GM12878 (cell line): ENCODE data around the gene RBM11. TPM values are rescaled to one million over a fixed set of nuclear protein-coding genes. Genes with fewer than 3 reads are reported as not detected.

ENCODE experiments used
- ATAC-seq: fragments of 200-7000 bp; cut with Tn5 transposase; 3 replicates; pipeline ENCODE4 v1.9.1; 2020; ENCODE audit warnings: mild to moderate bottlenecking, moderate library complexity
- BruUV-seq: library from RNA; stranded (reverse); fragments of 400-500 nt; replicated peaks from 2 replicates; lab custom pipeline; 2021; lab: Mats Ljungman, UMichigan
- CTCF ChIA-PET: fragments of 300-600 bp; sonication (Branson Sonifier 250); formaldehyde crosslinking; extraction: SDS; loops from one replicate; lab custom pipeline; 2021; ENCODE audit warnings: inconsistent platforms; lab: Yijun Ruan, JAX
- POLR2A ChIA-PET: fragments of 350-600 bp; formaldehyde crosslinking; extraction: SDS; loops from one replicate; lab custom pipeline; 2021; ENCODE audit warnings: inconsistent platforms; lab: Charles Lee
- RAD21 ChIA-PET: fragments of 300-600 bp; sonication (Branson Sonifier 250); formaldehyde crosslinking; loops from one replicate; lab custom pipeline; 2023; ENCODE audit warnings: antibody characterized with exemption; ENCODE audit not compliant: unreplicated experiment; lab: Charles Lee
- SMC1A ChIA-PET: fragments of 300-600 bp; sonication (Branson Sonifier 250); formaldehyde crosslinking; loops from one replicate; lab custom pipeline; 2023; ENCODE audit not compliant: unreplicated experiment, uncharacterized antibody; lab: Charles Lee
- DNase-seq: peaks from one replicate; pipeline ENCODE4 v3.0.0-alpha.2; 2011; ENCODE audit warnings: low read depth, low spot score
- FAIRE-seq: peaks from 3 replicates; lab custom pipeline; 2011; peaks lifted over from hg19 to GRCh38; lab: Jason Lieb, UNC
- H2AFZ ChIP-seq: 2 replicates; pipeline ENCODE4 v1.6.0; 2011; ENCODE audit warnings: low read depth, low read length, control low read depth; ENCODE audit not compliant: control insufficient read depth
- H3K27ac ChIP-seq: 2 replicates; pipeline ENCODE4 v1.5.1; 2011; ENCODE audit warnings: control low read depth; ENCODE audit not compliant: control insufficient read depth, insufficient read depth
- H3K27me3 ChIP-seq, 2 experiments: replicated peaks in 1 of 2; 2 replicates each; pipeline versions ENCODE4 v1.6.0 to v1.6.1; 2011; ENCODE audit warnings: low read length in 1 of 2; ENCODE audit not compliant: control insufficient read depth in 2 of 2, insufficient read depth in 2 of 2
- H3K36me3 ChIP-seq, 2 experiments: 2 replicates each; pipeline ENCODE4 v1.5.1; 2011; ENCODE audit warnings: low read length in 1 of 2; ENCODE audit not compliant: control insufficient read depth in 2 of 2, insufficient read depth in 2 of 2
- H3K4me1 ChIP-seq: 2 replicates; pipeline ENCODE4 v1.6.1; 2011; ENCODE audit warnings: mild to moderate bottlenecking, low read length, moderate library complexity, mixed read lengths; ENCODE audit not compliant: control insufficient read depth, insufficient read depth
- H3K4me2 ChIP-seq: 2 replicates; pipeline ENCODE4 v1.6.0; 2011; ENCODE audit warnings: control low read depth; ENCODE audit not compliant: control insufficient read depth, insufficient read depth
- H3K4me3 ChIP-seq: fragments of 200-600 bp; sonication (generic); 2 replicates; pipeline ENCODE4 v1.5.1; 2016
- H3K79me2 ChIP-seq: 2 replicates; pipeline ENCODE4 v1.6.0; 2011; ENCODE audit warnings: low read length; ENCODE audit not compliant: control insufficient read depth, insufficient read depth
- H3K9ac ChIP-seq: 2 replicates; pipeline ENCODE4 v1.8.0; 2011; ENCODE audit warnings: low read length, control low read depth, mixed read lengths; ENCODE audit not compliant: control insufficient read depth, insufficient read depth
- H3K9me3 ChIP-seq: replicated peaks from 3 replicates; pipeline ENCODE4 v1.5.1; 2011; ENCODE audit warnings: mild to moderate bottlenecking, low read length; ENCODE audit not compliant: control insufficient read depth, insufficient read depth
- H4K20me1 ChIP-seq: 2 replicates; pipeline ENCODE4 v1.6.0; 2011; ENCODE audit not compliant: control insufficient read depth, insufficient read depth
- BACH1 ChIP-seq: fragments of 450-650 bp; IDR thresholded peaks from 2 replicates; pipeline ENCODE4 v1.6.1; 2017; ENCODE audit warnings: mild to moderate bottlenecking, borderline replicate concordance
- CBX3 ChIP-seq: fragments of 200-600 bp; sonication (generic); IDR thresholded peaks from 2 replicates; pipeline ENCODE4 v1.6.1; 2016; ENCODE audit warnings: low read depth, borderline replicate concordance
- EED ChIP-seq: sonication (generic); IDR thresholded peaks from 2 replicates; pipeline ENCODE4 v1.6.1; 2016; ENCODE audit warnings: antibody characterized with exemption, low read depth
- KAT2A ChIP-seq: conservative IDR thresholded peaks from 2 replicates; pipeline ENCODE4 v1.6.1; 2011; ENCODE audit warnings: low read depth, low read length; ENCODE audit not compliant: control insufficient read depth
- MLLT1 ChIP-seq: fragments of 450-650 bp; IDR thresholded peaks from 2 replicates; pipeline ENCODE4 v1.6.1; 2016; ENCODE audit warnings: mild to moderate bottlenecking
- NFIC ChIP-seq: IDR thresholded peaks from 2 replicates; pipeline ENCODE4 v1.6.1; 2012; ENCODE audit warnings: low read depth, mild to moderate bottlenecking, inconsistent platforms, low read length, moderate library complexity
- NFYB ChIP-seq: IDR thresholded peaks from 2 replicates; pipeline ENCODE4 v1.6.1; 2011; ENCODE audit warnings: low read depth, mild to moderate bottlenecking, low read length, improper control_type of control experiment, moderate library complexity; ENCODE audit not compliant: insufficient read depth
- NR2F1 ChIP-seq: fragments of 450-650 bp; conservative IDR thresholded peaks from 2 replicates; pipeline ENCODE4 v1.6.1; 2017; ENCODE audit warnings: mild to moderate bottlenecking
- RBBP5 ChIP-seq: fragments of 200-600 bp; sonication (generic); conservative IDR thresholded peaks from 2 replicates; pipeline ENCODE4 v1.6.1; 2016
- SIX5 ChIP-seq: IDR thresholded peaks from 2 replicates; pipeline ENCODE4 v1.6.1; 2011; ENCODE audit warnings: mild to moderate bottlenecking, low read depth, low read length, moderate library complexity; ENCODE audit not compliant: severe bottlenecking
- USF1 ChIP-seq: IDR thresholded peaks from 2 replicates; pipeline ENCODE4 v1.6.1; 2011; ENCODE audit warnings: borderline replicate concordance, low read depth, mild to moderate bottlenecking, moderate library complexity, mixed read lengths, low read length; ENCODE audit not compliant: insufficient read depth; ENCODE audit errors: extremely low read length
- ZBTB33 ChIP-seq: fragments of 450-650 bp; IDR thresholded peaks from 2 replicates; pipeline ENCODE4 v1.6.1; 2017; ENCODE audit warnings: mild to moderate bottlenecking
- ZNF207 ChIP-seq: fragments of 450-650 bp; IDR thresholded peaks from 2 replicates; pipeline ENCODE4 v1.6.1; 2014; ENCODE audit warnings: antibody characterized with exemption, mild to moderate bottlenecking, borderline replicate concordance
- WGBS: methylation state at CpG from one replicate; pipeline ENCODE4 v1.1.6; 2016; ENCODE audit warnings: low lambda C conversion rate; ENCODE audit not compliant: insufficient replicate concordance, insufficient coverage; ENCODE audit errors: missing lambda C conversion rate; 5-methylcytosine and 5-hydroxymethylcytosine counted together
- in situ Hi-C: fragments of 300-500 bp; cut with MboI; formaldehyde crosslinking; loops from 9 replicates; pipeline ENCODE4 v1.14.3; 2018; ENCODE audit warnings: mixed read lengths
- intact Hi-C: fragments of 100-400 bp; cut with micrococcal nuclease; formaldehyde crosslinking; loops from one replicate; pipeline ENCODE4 v1.14.2; 2022; ENCODE audit not compliant: unreplicated experiment
- polyA plus RNA-seq, 11 experiments: library from polyadenylated mRNA; depleted of rRNA in 4 of 11; unstranded in 6 of 11; stranded (reverse) in 5 of 11; fragments of >200 nt; fragmentation: Nextera tagmentation in 4 of 11; fragmentation: Illumina TruSeq in 1 of 11; extraction: Ambion mirVana in 4 of 11; extraction: Trizol in 1 of 11; gene quantifications; 1 replicate in 1 of 11; 2 replicates in 10 of 11; pipeline versions ENCODE4 v1.2.1 to v1.2.3, GENCODE V29; 2011 to 2016; ENCODE audit warnings: inconsistent platforms in 2 of 11, missing spikeins in 2 of 11, low read depth in 1 of 11
- total RNA-seq, 4 experiments: library from RNA; depleted of rRNA in 3 of 4; stranded (reverse); fragments of >200 nt in 3 of 4; fragmentation: Illumina TruSeq in 1 of 4; extraction: Trizol in 1 of 4; gene quantifications; 2 replicates each; pipeline versions ENCODE4 v1.2.1 to v1.2.3, GENCODE V29; 2013 to 2021
- TF ChIP-seq, protein P1 (sequence below): fragments of 450-650 bp; formaldehyde crosslinking; IDR thresholded peaks from 2 replicates; pipeline ENCODE4 v1.4.0; 2022; ENCODE audit warnings: mild to moderate bottlenecking, moderate library complexity
- TF ChIP-seq, protein P2 (sequence below): fragments of 450-650 bp; IDR thresholded peaks from 2 replicates; pipeline ENCODE4 v1.6.1; 2016; ENCODE audit warnings: mild to moderate bottlenecking

RBM11 gene
- total and polyA plus RNA-seq, 10 of the 15 experiments (the other 5 are each of a cell fraction or from before 2014, with no cell fraction given), result 0.29 to 1.8 (median 0.35) TPM; not detected in 1

DNA sequence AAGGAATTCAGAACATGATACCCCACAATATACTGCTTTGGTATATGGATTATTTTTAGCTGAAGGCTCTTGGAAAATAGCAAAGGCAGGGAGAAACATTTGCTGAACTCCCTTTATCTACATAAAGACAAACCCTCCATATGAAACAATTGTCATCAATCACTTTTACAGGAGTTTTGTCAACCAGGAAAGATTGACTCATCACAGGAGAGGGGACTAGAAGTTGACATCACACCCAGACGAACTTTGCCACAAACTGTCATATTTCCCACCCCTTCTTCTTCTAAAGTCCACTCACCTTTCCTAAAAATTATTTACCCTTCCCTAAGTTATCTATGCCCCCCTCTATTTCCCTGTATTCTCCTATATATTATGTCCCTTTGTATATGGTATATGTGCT is 47.9 kb downstream of the RBM11 start (continued):
- TF ChIP-seq ZBTB33 (no peak), NFIC (no peak), SIX5 (no peak), BACH1 (no peak), RBBP5 (no peak), NR2F1 (no peak)

DNA sequence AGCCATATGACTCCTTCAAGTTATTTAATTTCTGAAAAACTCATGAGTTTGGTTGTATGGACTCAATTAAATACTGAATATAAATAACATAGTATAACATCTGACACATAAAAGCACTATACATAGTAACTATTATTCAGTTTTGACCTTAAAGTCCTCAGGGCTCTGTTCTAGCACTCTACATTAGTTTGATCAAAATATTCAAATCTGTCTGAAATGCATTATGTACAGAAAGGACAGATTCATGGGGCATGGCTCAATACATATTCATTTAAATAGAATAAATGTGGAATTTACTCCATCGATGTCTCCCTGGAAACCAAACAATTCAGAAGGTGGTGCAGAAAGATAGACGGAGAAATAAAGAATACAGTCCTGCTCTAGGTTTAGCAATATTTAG is 49.1 kb downstream of the RBM11 start:
- no peak overlapping the region for H3K27ac ChIP-seq
- H3K79me2 ChIP-seq, result no peaks in the 10 kb centered on the region
- H3K9ac ChIP-seq, result no peak overlapping the region
- ChIA-PET SMC1A (no interaction called here), POLR2A (no interaction called here), CTCF (interaction anchor here (0.7 to 1.3 kb wide), 2 partner anchors 12 kb away, joined by 3 to 4 read pairs; no protein-coding TSS in a partner anchor), RAD21 (no interaction called here)
- no peak for FAIRE-seq
- no peak for ATAC-seq
- no peaks in the 10 kb centered on the region for H4K20me1 ChIP-seq
- no peak for DNase-seq
- H3K4me2 ChIP-seq, result no peak overlapping the region
- BruUV-seq, result no TSS peak
- H3K36me3 ChIP-seq, result no peaks in the 10 kb centered on the region
- H3K9me3 ChIP-seq, result no peaks in the 10 kb centered on the region
- H3K4me1 ChIP-seq, result no peaks in the 10 kb centered on the region
- no peaks in the 10 kb centered on the region for H3K27me3 ChIP-seq
- in situ Hi-C loops, result no loop called here
- H3K4me3 ChIP-seq, result no peak overlapping the region
- no peak overlapping the region for H2AFZ ChIP-seq
- 30% methylated on average over 2 of the region's 2 CpGs for WGBS
- intact Hi-C loops, result loop anchor here (10.0 kb wide), 1 partner anchor 70 kb away; no protein-coding TSS in a partner anchor
- TF ChIP-seq, protein P1, sequence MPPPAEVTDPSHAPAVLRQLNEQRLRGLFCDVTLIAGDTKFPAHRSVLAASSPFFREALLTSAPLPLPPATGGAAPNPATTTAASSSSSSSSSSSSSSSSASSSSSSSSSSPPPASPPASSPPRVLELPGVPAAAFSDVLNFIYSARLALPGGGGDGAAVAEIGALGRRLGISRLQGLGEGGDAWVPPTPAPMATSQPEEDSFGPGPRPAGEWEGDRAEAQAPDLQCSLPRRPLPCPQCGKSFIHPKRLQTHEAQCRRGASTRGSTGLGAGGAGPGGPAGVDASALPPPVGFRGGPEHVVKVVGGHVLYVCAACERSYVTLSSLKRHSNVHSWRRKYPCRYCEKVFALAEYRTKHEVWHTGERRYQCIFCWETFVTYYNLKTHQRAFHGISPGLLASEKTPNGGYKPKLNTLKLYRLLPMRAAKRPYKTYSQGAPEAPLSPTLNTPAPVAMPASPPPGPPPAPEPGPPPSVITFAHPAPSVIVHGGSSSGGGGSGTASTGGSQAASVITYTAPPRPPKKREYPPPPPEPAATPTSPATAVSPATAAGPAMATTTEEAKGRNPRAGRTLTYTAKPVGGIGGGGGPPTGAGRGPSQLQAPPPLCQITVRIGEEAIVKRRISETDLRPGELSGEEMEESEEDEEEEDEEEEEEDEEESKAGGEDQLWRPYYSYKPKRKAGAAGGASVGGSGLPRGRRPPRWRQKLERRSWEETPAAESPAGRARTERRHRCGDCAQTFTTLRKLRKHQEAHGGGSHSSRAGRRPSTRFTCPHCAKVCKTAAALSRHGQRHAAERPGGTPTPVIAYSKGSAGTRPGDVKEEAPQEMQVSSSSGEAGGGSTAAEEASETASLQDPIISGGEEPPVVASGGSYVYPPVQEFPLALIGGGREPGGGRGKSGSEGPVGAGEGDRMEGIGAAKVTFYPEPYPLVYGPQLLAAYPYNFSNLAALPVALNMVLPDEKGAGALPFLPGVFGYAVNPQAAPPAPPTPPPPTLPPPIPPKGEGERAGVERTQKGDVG (CRISPR knock-in tag), result no peak
- TF ChIP-seq, protein P2, sequence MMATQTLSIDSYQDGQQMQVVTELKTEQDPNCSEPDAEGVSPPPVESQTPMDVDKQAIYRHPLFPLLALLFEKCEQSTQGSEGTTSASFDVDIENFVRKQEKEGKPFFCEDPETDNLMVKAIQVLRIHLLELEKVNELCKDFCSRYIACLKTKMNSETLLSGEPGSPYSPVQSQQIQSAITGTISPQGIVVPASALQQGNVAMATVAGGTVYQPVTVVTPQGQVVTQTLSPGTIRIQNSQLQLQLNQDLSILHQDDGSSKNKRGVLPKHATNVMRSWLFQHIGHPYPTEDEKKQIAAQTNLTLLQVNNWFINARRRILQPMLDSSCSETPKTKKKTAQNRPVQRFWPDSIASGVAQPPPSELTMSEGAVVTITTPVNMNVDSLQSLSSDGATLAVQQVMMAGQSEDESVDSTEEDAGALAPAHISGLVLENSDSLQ, result no peak
- no peak for TF ChIP-seq KAT2A
- TF ChIP-seq MLLT1, result no peak
- TF ChIP-seq EED, result no peak
- TF ChIP-seq ZNF207, result no peak
- TF ChIP-seq CBX3, result no peak
- TF ChIP-seq NFYB, result no peak
- TF ChIP-seq USF1, result no peak
